HEK293T (cell line): Measurements from ENCODE around the gene LRP2.

Experiments
- ARNT ChIP-seq: fragments of 450-650 bp; IDR thresholded peaks from 2 replicates; pipeline ENCODE4 v1.6.1; 2017; ENCODE audit warnings: mild to moderate bottlenecking
- BHLHE40 ChIP-seq: fragments of 450-650 bp; IDR thresholded peaks from 2 replicates; pipeline ENCODE4 v1.6.1; 2016; ENCODE audit warnings: mild to moderate bottlenecking, moderate library complexity, borderline replicate concordance
- FOXA1 ChIP-seq: fragments of 450-650 bp; IDR thresholded peaks from 2 replicates; pipeline ENCODE4 v1.6.1; 2016; ENCODE audit warnings: mild to moderate bottlenecking
- FOXK2 ChIP-seq: fragments of 450-650 bp; IDR thresholded peaks from 2 replicates; pipeline ENCODE4 v1.6.1; 2016; ENCODE audit warnings: mild to moderate bottlenecking
- FOXM1 ChIP-seq: fragments of 450-650 bp; IDR thresholded peaks from 2 replicates; pipeline ENCODE4 v1.6.1; 2017; ENCODE audit warnings: mild to moderate bottlenecking, borderline replicate concordance
- LEF1 ChIP-seq: fragments of 450-650 bp; IDR thresholded peaks from 2 replicates; pipeline ENCODE4 v1.6.1; 2017; ENCODE audit warnings: mild to moderate bottlenecking, borderline replicate concordance
- PKNOX1 ChIP-seq: fragments of 450-650 bp; IDR thresholded peaks from 2 replicates; pipeline ENCODE4 v1.6.1; 2016
- SP1 ChIP-seq: fragments of 450-650 bp; IDR thresholded peaks from 2 replicates; pipeline ENCODE4 v1.6.1; 2017
- SUZ12 ChIP-seq: fragments of 450-650 bp; IDR thresholded peaks from 2 replicates; pipeline ENCODE4 v1.6.1; 2016; ENCODE audit warnings: mild to moderate bottlenecking
- ZNF384 ChIP-seq: fragments of 450-650 bp; IDR thresholded peaks from 2 replicates; pipeline ENCODE4 v1.6.1; 2016

- TF ChIP-seq FOXM1 (no peak), FOXK2 (no peak), ARNT (no peak), SP1 (no peak), BHLHE40 (no peak), LEF1 (no peak), PKNOX1 (no peak), ZNF384 (no peak), FOXA1 (no peak), SUZ12 (no peak)
Observed at GRCh38 chr2:169112841-169113240, 249.5 kb downstream of the LRP2 start.
